ENCODE results near the gene RP2. TPM values are rescaled to one million over a fixed set of nuclear protein-coding genes. Genes with fewer than 3 reads are reported as not detected.

Gene RP2
- total RNA-seq, 4 donors from 2014 or later = 12.1 to 20.9 (median 14.7) TPM

DNA sequence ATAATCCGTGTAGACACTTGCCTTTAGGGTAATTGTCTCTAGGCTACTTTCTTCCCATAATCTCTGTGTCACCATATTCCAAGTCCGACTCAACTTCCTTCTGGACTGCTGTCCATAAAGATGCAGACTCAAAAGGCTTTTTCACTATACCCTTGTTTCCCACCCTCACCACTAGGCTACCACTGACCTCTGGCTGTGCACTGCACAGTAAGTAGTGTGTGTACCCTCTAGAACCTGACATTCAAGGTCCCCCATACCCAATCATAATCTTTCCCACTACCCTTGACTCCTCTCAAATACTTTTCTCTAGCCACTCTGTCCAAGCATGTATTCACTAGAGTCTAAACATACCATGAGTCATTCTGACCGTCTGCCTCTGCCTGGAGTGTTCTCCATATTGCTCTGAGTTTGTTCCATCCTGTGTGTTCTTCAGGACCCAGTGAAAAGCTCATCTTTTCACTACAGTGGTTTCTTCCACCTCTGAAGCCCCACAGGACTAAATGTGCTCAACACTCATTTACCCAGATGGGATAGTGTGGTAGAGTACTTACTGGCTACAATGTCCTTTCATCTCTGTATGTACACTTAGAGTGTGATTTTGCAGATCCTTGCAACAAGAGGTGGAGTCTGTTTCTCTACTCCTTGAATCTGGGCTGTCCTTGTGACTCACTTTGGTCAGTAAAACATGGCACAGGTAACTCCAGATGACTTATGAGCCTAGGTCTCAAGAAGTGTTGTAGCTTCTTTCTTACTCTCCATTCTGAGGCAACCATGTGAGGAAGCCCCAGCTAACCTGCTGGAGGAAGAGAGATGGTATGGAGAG lies 92.8 kb downstream of the RP2 start:
- TF ChIP-seq CTCF (IDR thresholded peaks at IDR 0.05) = no peak
- DNase-seq (ENCODE audit: low spot score) = no peak
- ATAC-seq (ENCODE audit: low FRiP score) = no peak

Other genes with a start within 250 kb of the RP2 start
- gene SLC9A7, start 77.9 kb upstream of the RP2 start, total RNA-seq = 1 to 10 TPM in 3 of 4 donors, under 1 TPM in 1; 0.63 to 9.0 (median 2.7) TPM
- 1 to 10 TPM; 3.9 to 6.6 (median 5.4) TPM for gene JADE3, start 75.4 kb downstream of the RP2 start, total RNA-seq
- 1 to 10 TPM; 1.4 to 4.0 (median 2.9) TPM for gene RGN, start 241.4 kb downstream of the RP2 start, total RNA-seq

All from omental fat pad (tissue), 4 donors.